ENCODE measurements around the gene CRB1.

CRB1 gene

DNA sequence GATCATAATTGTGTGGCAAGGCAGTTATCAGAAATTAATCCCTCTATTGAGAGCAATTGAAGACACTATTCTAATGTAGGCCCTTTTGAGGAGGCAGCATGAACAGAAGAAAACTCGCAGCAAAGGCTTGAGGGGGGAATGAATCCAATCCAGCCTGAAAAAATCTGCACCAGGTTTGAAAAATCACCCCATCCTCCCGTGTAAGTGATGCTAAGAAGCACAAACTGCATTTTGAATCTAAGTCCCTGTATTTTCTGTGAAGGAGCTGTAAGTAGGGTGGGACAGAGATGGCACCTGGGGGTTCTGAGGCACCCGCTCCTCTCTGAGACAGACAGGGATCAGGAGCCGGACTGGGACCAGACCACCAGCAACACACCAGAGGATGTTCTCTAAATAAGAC, at the start of gene CRB1:
CRB1 (plus strand) TSS at position 241 of the 400 bp plus-strand sequence. CDS start 161 bp downstream, outside the sequence.
- no peak for DNase-seq (ENCODE audit: low spot score)

DNA sequence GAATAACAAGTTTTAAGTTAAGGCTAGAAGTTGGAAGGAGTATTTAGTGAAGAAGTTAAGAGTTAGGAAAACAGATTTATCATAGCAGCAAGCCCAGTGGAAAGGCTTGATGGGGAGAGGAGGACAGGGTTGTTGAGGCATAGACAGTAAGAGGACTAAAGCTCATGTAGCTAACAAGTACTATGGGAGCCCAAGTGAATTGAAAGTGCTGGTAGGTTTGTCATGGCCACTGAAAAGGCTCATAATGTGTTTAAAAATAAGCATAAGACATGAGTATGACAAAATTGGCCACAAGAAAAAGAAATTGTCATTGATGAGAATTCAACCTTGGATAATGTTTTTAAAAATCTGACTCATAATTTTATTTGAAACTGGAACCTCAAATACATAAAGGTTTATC, 49.2 kb upstream of the CRB1 start:
- DNase-seq (ENCODE audit: low spot score), result no peak

DNA sequence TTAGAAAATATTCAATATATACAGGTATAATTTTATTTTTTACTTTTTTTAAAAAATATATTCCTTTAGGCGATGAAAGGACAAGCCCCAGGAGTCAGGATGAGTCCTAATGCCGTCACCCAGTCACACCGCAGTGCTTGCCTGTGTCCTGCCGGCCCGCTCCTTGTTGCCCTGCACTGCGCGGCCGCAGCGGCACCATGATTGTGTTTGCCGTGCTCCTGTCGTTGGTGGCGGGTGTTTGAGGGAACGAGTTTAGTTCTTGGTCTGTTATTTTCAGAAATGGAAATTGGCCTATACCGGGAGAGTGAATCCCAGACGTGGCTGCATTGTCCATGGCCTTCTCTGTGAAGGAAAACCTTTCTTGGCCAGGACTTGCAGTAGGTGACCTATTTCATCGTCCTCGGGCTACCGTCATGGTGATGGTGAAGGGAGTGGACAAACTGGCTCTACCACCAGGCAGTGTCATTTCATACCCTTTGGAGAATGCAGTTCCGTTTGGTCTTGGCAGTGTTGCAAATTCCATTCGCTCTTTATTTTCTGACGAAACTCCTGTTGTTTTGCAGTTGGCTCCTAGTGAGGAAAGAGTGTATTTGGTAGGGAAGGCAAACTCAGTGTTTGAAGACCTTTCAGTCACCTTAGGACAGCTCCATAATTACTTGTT, 45.9 kb upstream of the CRB1 start:
- DNase-seq (ENCODE audit: low spot score), result no peak

DNA sequence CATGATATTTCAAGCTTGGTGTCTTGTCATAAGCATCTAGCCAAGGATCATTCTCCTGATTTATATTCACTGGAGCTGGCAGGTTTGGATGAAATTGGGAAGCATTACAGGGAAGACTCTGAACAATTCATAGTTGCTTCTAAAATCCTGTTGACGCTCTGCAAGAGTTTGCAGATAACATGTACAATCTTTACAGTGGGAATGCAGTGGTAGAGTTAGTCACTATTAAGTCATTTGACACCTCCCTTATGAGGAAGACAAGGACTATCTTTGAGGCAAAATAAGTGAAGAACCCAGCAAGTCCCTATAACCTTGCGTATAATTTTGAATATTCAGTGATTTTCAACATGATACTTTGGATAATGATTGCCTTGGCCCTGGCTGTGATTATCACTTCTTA, 45.3 kb upstream of the CRB1 start:
- no peak for DNase-seq (ENCODE audit: low spot score)

DNA sequence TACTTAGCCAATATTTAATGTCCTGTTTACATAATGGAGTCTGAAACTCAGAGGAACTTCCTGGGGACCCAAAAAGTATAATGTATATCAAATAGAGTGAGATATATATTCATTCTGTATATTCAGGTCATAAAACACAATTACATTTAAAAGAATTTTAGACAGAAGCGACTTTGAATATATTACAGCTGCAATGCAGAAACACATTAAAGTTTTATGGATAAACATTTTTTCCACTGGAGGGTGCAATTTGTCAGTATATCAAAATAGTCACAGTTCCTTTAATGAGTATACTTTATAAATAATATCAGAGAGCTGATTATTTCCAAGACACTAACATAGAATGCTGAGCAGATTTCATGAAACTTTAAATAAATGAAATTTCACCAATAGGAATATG, 43.9 kb upstream of the CRB1 start:
- no peak for DNase-seq (ENCODE audit: low spot score)

DNA sequence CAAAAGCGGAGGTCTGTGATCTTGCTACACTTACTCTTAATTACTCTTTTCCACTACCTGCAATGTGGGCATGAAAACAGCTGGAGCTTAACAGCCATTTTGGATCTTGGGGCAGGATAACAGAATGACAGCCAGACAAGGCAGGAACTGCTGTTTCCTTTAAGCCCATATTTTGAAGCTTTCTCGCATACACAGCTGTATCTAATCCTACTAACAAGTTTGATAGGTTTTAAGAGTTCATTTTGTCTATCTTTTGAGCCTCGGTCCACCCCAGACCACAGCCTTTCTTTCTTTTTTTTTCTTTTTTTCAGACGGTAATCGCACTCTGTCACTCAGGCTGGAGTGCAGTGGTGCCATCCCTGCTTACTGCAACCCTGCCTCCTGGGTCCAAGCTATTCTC, 42.4 kb upstream of the CRB1 start:
- no peak for DNase-seq (ENCODE audit: low spot score)

DNA sequence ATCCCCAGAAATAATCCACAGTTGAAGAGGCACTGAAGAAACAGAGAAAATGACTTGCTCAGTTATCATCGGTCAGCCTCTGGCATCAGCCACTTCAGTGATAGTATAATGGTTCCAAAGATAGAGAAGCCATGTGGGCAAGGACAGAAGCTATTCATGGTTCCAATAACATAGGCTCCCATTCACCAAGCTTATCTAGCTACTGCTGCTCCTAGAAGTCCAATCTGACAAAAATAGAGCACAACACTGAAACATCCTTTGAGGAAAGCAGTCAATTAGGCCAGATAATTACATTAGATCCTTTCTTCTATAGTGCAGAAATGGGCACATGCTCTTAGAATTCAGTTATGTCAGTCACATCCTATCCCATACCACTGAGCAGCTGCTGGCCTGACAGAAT, 33.5 kb upstream of the CRB1 start:
- DNase-seq (ENCODE audit: low spot score), result no peak

DNA sequence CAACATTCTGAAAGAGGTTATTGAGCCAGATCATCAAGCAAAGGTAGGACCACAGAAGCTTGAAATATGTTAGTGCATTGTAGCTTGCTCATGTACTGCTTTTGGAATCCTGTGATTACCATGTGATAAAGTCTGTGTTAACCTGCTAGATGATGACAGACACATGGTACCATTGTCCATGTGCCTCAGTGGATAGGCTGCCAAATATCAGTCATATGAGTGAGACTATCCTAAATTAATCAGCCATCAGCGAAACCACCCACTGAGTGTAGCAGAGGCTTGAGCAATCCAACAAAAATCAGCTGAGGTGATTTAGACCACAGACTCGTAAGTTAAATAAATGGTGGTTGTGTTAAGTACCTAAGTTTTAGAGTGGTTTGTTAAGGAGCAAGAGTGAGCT, 32.7 kb upstream of the CRB1 start:
- DNase-seq (ENCODE audit: low spot score), result no peak

DNA sequence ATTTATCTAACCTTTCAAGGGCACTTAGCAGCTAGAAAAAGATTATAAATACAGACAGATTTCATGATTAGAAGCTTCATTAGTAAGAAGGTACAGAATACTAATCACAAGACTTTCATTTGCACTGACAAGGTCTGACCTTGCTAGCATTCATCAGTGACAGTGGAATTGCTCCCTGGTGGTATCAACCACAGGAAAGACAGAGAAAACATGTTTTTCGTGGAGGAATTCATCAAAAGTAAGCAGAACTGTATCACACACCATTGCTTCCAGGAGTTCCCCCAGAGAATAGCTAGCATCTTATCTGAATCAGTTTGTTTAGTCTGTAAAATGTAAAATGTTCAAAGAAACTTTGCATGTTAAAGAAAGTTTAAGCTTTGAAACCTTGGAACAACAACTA, 20.6 kb upstream of the CRB1 start:
- no peak for DNase-seq (ENCODE audit: low spot score)

DNA sequence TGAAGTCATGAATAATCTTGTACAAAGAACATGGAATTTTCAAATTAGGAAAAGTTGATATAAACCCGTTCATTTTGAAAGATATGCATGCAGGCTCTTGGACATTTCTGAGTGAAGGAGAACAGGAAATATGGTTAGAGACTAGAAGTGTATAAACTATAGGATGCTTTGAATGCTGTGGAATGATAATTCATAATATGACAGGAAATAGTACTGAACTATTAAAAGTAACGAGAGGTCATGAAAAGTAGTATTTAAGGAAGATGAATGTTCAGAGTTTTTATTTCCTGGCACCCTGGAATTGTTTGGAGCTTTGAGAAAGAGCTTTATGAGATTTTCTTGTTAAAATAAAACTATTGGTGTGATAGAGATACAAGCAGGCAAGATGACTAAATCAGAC, 18.7 kb upstream of the CRB1 start:
- DNase-seq (ENCODE audit: low spot score), result no peak

DNA sequence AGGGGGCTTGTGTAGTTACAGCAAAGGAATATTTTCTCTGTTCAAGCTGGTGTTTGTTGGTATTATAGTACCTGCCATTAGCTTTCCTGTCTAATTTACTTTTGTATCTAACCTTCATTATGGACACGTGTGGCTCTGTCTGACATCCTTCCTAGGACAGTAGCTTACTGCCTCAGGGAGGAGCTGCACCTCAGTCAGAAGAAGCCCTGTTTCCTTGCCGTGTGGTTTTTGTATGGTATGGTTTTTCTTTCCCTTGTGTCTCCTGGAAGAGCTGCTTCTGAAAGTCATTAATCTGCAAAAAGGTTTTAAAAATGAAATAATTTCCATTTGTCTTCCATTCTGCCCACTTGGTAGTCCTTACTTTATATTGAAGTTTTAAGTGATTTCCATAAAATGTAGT, 17.4 kb upstream of the CRB1 start:
- no peak for DNase-seq (ENCODE audit: low spot score)

DNA sequence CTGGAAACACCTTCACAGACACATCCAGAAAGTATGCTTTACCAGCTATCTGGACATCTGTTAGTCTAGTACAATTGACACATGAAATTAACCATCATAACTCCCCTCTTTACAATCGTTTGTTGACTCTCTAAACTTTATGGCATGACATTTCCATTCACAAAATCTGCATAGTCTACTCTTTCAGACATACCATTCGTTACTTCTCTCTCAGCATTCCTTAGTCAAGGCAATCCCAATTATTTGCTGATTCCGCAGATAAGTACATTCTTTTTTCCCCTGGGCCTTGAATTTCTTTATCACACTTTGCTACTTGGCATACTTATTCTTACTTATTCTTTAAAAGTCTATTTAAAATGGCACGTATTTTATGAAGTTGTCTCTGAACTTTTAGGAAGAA, 15.1 kb upstream of the CRB1 start:
- DNase-seq (ENCODE audit: low spot score), result no peak

DNA sequence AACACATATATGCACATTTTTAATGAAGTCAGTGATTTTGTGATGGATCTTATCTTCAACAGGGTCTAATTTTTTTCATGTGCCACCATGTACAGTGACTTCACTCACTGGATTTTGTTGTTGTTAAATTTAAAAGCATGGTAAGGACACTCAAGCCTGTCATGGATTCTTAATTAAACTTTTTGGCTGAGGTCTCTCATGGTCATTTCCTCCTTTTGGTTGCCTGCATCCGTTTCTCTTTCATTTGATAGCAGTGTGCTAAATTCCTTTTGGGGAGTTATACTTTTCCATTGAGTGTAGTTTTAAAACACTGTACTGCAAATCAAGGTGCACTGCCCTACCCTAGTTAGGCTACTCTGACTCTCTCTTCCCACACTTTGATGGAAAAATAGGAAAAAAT, 13.2 kb upstream of the CRB1 start:
- DNase-seq (ENCODE audit: low spot score), result no peak

DNA sequence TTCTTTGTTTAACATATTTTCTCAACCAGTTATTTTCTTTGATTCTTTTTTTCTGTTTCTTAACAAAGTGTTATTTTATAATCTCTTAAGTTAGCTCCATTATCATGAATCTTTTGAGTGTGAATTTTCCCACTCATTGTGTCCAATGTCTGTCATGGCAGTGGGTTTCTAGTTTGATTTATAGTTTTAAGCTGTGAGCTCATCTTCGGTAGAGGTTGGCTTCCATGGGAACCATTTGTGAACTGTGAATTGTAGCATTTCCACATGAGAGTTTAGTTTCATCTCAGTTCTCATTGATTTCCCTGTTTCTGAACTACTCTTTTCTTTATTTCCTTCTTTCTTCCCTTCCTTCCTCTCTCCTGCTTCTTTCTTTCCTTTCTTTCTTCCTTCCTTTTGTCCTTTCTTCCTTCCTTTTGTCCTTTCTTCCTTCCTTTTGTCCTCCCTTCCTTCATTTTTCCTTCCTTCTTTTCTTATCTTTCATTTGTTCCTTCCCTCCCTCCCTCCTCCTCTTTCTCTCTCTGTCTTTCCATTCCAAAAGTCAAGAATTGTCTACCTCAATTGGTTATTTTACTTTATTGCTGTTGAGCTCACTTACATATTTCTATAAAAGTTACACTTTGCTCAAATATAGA, 3.0 kb upstream of the CRB1 start:
- no peak for DNase-seq (ENCODE audit: low spot score)

DNA sequence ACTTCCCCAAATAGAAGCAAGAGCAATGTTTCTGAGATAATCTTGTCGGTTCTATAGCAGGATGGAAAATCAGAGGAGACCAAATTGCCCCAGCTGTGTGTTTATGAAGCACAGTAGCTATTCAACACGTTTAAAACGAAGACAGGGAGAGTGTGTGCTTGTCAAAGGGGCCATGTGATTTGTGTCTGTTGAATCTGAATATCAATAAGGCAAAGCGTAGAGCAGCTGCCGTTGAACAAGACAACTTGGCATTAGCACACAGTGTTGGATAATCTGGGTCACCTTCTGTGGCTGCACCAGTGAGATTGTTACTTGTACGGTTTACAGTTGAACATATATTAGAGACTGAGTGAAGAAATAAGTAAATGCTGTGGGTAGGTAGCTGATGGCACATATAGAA, 1.0 kb downstream of the CRB1 start:
- DNase-seq (ENCODE audit: low spot score), result no peak

DNA sequence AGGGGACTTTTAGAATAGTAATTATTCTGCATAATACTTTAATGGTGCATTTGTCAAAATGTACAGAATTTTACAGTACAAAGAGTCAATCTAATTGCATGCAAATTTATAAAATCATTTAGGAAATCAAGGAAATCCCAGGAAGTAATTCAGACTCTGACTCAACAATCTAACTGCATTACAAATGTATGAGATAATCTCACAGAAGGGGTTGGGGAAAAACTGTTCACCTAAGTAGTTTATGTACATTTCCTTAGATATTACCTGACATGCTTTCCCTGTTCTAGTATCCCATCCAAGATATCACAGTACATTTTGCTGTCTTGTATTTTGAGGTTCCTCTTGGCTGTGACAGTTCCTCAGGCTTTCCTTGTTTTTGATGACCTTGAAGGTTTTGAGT, 4.7 kb downstream of the CRB1 start:
- DNase-seq (ENCODE audit: low spot score), result no peak

DNA sequence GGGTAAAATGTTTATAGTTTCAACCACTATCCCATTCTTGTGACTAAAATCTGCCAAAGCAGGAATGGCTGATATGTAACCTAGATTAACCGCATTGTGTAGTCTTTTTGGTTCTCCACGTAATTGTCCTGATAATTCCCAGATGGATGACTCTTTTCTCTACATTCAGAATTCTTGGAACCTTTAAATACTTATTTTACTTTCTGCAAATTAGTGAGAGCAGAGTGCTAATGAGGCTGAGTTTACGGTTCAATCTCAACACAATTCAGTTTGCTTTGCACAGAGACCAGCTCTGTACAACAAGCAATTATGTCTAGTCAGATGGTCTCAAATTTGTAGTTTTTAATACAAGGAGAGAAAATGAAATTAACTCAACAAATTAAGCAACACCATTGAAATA, 9.1 kb downstream of the CRB1 start:
- DNase-seq (ENCODE audit: low spot score), result no peak

DNA sequence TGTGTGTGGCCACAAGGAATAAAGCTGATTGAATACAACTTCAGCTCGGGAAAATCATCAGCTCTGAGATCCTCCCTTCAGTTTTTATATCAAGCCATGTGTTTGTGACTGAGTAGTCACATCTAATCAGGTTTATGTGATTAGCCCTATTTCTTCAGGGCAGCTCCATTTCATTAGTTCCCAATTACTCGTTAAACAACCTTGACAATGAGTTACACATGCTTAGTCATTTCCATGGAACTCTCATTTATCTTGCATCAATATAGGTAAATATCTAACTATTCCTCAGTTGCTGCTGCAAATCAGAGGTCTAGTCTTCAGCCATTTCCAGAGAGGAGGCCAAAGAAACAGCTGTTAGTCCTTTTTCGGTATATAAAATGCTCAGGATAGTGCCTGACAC, 16.3 kb downstream of the CRB1 start:
- DNase-seq (ENCODE audit: low spot score), result no peak

DNA sequence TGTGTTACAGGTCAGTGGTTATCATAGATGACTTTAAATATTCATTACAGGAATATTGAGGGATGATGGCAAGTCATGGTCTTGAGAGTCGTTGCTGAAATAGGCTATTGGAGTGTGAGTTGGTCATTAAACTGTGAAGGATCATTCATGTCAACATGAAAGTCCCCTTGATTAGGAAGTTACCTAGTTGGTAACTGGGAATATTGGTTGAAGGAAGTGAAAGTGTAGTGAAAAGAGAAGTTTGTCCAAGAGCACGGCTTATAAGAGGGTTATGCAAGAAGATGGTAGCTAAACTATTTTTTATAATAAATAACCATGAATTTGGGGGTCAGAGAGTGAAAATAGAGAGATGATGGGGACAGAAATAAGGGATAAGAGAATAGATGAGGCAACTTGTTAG, 16.9 kb downstream of the CRB1 start:
- no peak for DNase-seq (ENCODE audit: low spot score)

DNA sequence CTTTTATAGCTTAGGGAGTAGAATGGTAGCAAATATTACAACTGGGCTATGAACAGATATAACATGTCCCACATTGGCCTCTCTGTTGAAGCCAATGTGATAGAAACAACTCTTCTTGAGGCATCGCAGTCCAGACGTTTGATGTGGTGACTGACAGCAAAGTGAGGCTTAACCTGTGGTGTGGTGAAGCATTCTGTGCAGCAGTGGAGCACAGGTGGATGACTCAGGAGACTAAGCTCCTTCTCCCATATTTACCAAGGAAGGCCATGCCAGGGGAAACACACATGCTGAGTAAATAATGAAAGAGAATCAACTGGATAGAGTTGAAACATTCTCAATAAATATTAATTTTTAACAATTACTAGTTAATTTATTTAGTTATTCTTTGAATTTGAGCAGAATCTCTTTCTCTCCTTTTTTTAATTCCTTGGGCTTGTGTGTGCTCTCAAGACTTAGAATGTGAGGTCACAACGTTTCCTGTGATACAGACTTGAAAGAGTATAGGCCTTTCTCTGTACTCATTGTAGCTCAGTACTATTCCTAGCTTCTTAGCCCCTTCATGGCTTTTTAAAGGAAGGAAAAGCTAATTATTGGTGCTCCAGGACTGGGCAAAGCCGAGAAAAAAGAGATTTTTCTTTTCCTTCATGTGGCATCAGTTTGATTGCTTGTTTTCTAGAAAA, 17.6 kb downstream of the CRB1 start:
- DNase-seq (ENCODE audit: low spot score), result peak; percentile 9

DNA sequence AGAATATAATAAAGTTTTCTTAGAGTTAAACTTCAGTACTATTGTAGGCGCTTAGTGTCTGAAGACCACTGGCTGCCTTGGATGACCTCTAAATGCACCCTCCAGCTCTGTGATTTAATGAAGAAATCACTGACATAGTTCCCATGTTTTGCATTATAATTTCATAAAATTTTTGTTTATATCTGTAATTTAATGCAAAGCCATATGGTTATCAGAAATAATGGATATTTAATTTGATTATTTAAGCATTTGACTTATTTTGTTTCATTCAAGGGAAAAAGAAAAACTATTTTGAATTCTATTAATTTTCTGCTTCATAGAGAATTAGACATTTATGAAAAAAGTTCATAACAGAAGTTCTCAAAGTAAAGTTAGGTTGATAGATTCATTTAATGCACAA, 18.6 kb downstream of the CRB1 start:
- no peak for DNase-seq (ENCODE audit: low spot score)

DNA sequence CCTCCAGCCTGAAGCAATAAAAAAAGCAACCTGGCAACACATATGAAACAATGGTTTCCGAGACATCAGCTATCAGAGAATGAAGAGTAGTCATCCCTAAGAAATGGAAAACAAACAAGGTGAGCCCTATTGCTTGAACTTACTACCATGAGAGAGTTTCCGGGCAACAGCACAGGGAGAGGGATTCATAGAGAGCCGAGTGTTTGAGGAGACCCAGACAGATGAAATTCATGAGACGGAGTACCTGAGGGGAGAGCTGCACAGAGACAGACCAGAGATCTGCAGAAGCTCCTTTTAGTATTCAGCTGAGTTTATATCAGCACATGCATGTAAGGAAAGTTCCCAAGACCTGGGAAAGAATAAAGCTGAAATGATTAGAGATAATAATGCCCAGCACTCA, 19.8 kb downstream of the CRB1 start:
- no peak for DNase-seq (ENCODE audit: low spot score)

DNA sequence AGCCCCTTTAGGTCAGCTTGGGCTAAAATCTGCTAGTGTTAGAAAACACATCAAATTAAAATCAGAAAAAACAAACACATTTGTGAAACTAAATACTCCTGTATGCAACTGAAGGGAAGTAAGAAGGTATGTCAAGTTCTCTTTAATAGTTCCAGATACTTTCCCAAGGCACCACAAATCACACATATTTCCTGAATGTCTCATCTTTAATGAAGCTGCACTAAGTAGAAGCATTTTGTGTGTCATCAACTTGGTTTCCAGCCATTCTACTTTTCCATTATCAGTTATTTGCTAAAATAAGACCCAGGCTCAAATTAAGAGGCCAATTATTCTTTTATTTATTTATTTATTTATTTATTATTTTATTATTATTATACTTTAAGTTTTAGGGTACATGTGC, 34.7 kb downstream of the CRB1 start:
- no peak for DNase-seq (ENCODE audit: low spot score)

DNA sequence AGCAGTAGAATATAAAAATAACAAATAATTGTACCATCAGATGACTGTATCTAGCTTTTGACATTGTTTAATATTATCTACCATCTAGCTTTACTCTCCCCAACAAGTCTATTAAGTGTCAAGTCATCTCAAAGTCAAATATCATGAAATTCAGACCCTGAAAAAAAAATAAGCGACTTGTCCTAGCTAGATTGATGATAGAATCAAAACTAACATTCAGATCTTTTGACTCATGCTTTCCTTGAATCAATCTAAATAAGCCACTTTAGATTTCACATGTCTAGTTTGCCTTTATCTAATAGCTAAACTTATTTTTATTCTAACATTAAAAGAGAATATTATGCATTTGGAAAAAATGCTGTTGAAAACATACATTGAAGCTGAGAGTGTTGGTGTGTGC, 35.4 kb downstream of the CRB1 start:
- no peak for DNase-seq (ENCODE audit: low spot score)
